ENCODE measurements around the gene DNM1L. TPM values are rescaled to one million over a fixed set of nuclear protein-coding genes. Genes with fewer than 3 reads are reported as not detected.

Gene DNM1L
- polyA plus RNA-seq, 3 donors = 23.6 to 45.6 (median 31.5) TPM

- Histone ChIP-seq H2AFZ (ENCODE audit: insufficient read depth, low read depth, low read length, poor library complexity, severe bottlenecking) (peak overlapping the region; percentile 98), H3K27me3 (ENCODE audit: control insufficient read depth in 2 of 2, insufficient read depth in 2 of 2, low read length in 2 of 2) (no peaks in the 10 kb centered on the region), H3K4me1 (ENCODE audit: control insufficient read depth in 1 of 2, insufficient read depth in 2 of 2, low read length in 2 of 2) (peaks cover 12 to 22% of the 10 kb centered on the region in 2 donors), H3K36me3 (replicated peaks in 1 of 2; ENCODE audit: control insufficient read depth in 1 of 2, insufficient read depth in 2 of 2, low read length in 2 of 2) (peaks cover 23 to 40% of the 10 kb centered on the region in 2 donors), H4K20me1 (ENCODE audit: insufficient read depth, low read length) (no peaks in the 10 kb centered on the region), H3K79me2 (ENCODE audit: insufficient read depth, low read length) (peaks cover 29% of the 10 kb centered on the region), H3K4me2 (replicated peaks; ENCODE audit: extremely low read depth, low read length, poor library complexity, severe bottlenecking) (peak overlapping the region; percentile 98), H3K9ac (ENCODE audit: insufficient read depth, low read length, poor library complexity, severe bottlenecking) (peak overlapping the region; percentile 82), H3K4me3 (replicated peaks in 1 of 3; ENCODE audit: low read depth in 2 of 3, low read length in 3 of 3) (peak overlapping the region; percentile 68 to 97 (median 96)), H3K27ac (ENCODE audit: low read depth in 1 of 2, low read length in 2 of 2) (peak overlapping the region; percentile 73 to 89), H3K9me3 (replicated peaks in 1 of 2; ENCODE audit: control insufficient read depth in 1 of 2, insufficient read depth in 1 of 2, low read length in 2 of 2) (no peaks in the 10 kb centered on the region)
- Mint-ChIP-seq H3K4me1 (peaks cover 13% of the 10 kb centered on the region), H3K27me3 (ENCODE audit: low read depth in 3 of 3) (peaks cover 0 to 1% (median 0%) of the 10 kb centered on the region in 3 donors), H3K36me3 (peaks cover 31 to 38% of the 10 kb centered on the region in 2 donors), H3K27ac (peak overlapping the region; percentile 83 to 93 (median 89)), H3K4me3 (peak overlapping the region; percentile 93 to 94), H3K9me3 (no peaks in the 10 kb centered on the region)
- WGBS (ENCODE audit: insufficient coverage) = 0% methylated on average over 40 of the region's 40 CpGs
- intact Hi-C loops (cut with micrococcal nuclease) = loop anchor here in 1 of 2 donors (2.0 to 10.0 kb wide), 2 partner anchors 390 to 1268 kb away; partner anchors contain the start of gene ALG10
- peak; percentile 42 to 80 (median 55) for DNase-seq
- peak; percentile 80 for TF ChIP-seq CTCF (IDR thresholded peaks at IDR 0.05)
These were observed 76.1 kb downstream of the DNM1L start for GRCh38 chr12:32755051-32755653.

GRCh38 chr12:32755654-32756475, 76.8 kb downstream of the DNM1L start, which contains the start of gene YARS2:
TSS of gene YARS2 (minus strand) at chr12:32755897. CDS start at chr12:32755874, 23 bp downstream.
- Mint-ChIP-seq H3K9me3 (no peaks in the 10 kb centered on the region), H3K4me1 (peaks cover 13% of the 10 kb centered on the region), H3K27me3 (ENCODE audit: low read depth in 3 of 3) (peaks cover 0 to 1% (median 0%) of the 10 kb centered on the region in 3 donors), H3K4me3 (peak within 1 kb of the TSS; percentile 93 to 94), H3K36me3 (peaks cover 24 to 31% of the 10 kb centered on the region in 2 donors), H3K27ac (peak within 1 kb of the TSS; percentile 83 to 93 (median 89))
- intact Hi-C loops (cut with micrococcal nuclease) = loop anchor here (2.0 to 10.0 kb wide), 3 partner anchors 391 to 1267 kb away; partner anchors contain the start of gene ALG10 (in 1 of the 2)
- Histone ChIP-seq H3K9ac (ENCODE audit: insufficient read depth, low read length, poor library complexity, severe bottlenecking) (peak within 1 kb of the TSS; percentile 82), H3K27ac (ENCODE audit: low read depth in 1 of 2, low read length in 2 of 2) (peak within 1 kb of the TSS; percentile 73 to 89), H3K36me3 (replicated peaks in 1 of 2; ENCODE audit: control insufficient read depth in 1 of 2, insufficient read depth in 2 of 2, low read length in 2 of 2) (peaks cover 16 to 33% of the 10 kb centered on the region in 2 donors), H3K9me3 (replicated peaks in 1 of 2; ENCODE audit: control insufficient read depth in 1 of 2, insufficient read depth in 1 of 2, low read length in 2 of 2) (no peaks in the 10 kb centered on the region), H3K4me1 (ENCODE audit: control insufficient read depth in 1 of 2, insufficient read depth in 2 of 2, low read length in 2 of 2) (peaks cover 12 to 22% of the 10 kb centered on the region in 2 donors), H4K20me1 (ENCODE audit: insufficient read depth, low read length) (no peaks in the 10 kb centered on the region), H3K4me3 (replicated peaks in 1 of 3; ENCODE audit: low read depth in 2 of 3, low read length in 3 of 3) (peak within 1 kb of the TSS; percentile 68 to 97 (median 96)), H3K4me2 (replicated peaks; ENCODE audit: extremely low read depth, low read length, poor library complexity, severe bottlenecking) (peak within 1 kb of the TSS; percentile 98), H2AFZ (ENCODE audit: insufficient read depth, low read depth, low read length, poor library complexity, severe bottlenecking) (peak within 1 kb of the TSS; percentile 98), H3K27me3 (ENCODE audit: control insufficient read depth in 2 of 2, insufficient read depth in 2 of 2, low read length in 2 of 2) (no peaks in the 10 kb centered on the region), H3K79me2 (ENCODE audit: insufficient read depth, low read length) (peaks cover 29% of the 10 kb centered on the region)
- peak; percentile 85 to 92 (median 92) for DNase-seq
- TF ChIP-seq CTCF (IDR thresholded peaks at IDR 0.05) = peak; percentile 78
- WGBS (ENCODE audit: insufficient coverage) = 0% methylated on average over 28 of the region's 39 CpGs

Measured in CD14-positive monocyte (primary cell).